SK-N-SH treated with all-trans-retinoic acid at 6 μM for 48 hours (cell line): ENCODE measurements around the gene ANKS1A.

ENCODE experiments used
- CREB5 ChIP-seq: fragments of 250-450 bp; sonication (Bioruptor Pico); IDR thresholded peaks from 2 replicates; pipeline ENCODE4 v1.5.1; 2020; ENCODE audit warnings: low read depth, mild to moderate bottlenecking, moderate library complexity
- ZFP3 ChIP-seq: fragments of 250-450 bp; sonication (Bioruptor Pico); IDR thresholded peaks from 2 replicates; pipeline ENCODE4 v1.5.0; 2020; ENCODE audit warnings: mild to moderate bottlenecking, moderate library complexity
- ZNF565 ChIP-seq: fragments of 450-650 bp; formaldehyde crosslinking; conservative IDR thresholded peaks from 2 replicates; pipeline ENCODE4 v1.5.0; 2020; ENCODE audit warnings: low read depth, mild to moderate bottlenecking, moderate library complexity

DNA sequence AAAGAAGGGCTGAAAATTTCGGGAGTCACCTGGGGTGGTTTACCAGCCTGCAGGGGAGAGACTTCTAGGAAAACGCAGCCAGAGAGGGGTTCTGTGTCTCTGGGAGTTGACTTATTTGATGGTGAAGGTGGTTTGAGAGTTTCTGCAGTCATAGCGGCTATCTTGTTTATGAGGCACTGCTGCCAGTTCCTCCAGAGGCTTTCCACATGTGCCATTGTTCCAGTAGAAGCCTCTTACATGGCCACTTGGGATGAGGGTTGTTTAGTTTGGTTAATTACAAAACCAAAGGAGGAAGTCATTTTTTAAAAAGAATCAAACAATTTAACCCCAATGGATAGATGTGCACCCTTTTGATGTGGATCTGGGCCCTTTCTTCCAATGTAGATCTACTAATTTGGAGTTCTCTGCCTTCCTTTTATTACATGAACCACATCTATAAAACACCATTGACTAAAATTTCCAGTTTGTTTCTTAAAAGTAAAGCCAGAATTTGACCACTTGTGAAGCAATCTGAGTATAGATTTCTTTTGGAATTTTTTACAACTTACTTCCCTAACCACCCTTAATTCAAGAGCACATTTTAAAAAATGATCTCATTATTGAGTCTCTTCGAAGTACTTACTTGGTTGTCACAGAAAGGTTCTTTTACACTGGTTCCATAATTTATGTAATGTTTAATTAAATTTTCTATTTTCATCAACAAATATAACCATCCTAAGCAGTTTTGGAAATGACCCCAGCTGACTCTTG, 154.5 kb downstream of the ANKS1A start:
- TF ChIP-seq CREB5 (CRISPR knock-in tag), result no peak
- TF ChIP-seq ZFP3 (CRISPR knock-in tag), result no peak
- TF ChIP-seq ZNF565 (CRISPR knock-in tag), result no peak
